ENCODE results near the gene LRP2. TPM values are rescaled to one million over a fixed set of nuclear protein-coding genes. Genes with fewer than 3 reads are reported as not detected.

The LRP2 gene
- total and polyA plus RNA-seq, 2 experiments from 2014 or later, result 8.1 to 38.3 TPM

DNA sequence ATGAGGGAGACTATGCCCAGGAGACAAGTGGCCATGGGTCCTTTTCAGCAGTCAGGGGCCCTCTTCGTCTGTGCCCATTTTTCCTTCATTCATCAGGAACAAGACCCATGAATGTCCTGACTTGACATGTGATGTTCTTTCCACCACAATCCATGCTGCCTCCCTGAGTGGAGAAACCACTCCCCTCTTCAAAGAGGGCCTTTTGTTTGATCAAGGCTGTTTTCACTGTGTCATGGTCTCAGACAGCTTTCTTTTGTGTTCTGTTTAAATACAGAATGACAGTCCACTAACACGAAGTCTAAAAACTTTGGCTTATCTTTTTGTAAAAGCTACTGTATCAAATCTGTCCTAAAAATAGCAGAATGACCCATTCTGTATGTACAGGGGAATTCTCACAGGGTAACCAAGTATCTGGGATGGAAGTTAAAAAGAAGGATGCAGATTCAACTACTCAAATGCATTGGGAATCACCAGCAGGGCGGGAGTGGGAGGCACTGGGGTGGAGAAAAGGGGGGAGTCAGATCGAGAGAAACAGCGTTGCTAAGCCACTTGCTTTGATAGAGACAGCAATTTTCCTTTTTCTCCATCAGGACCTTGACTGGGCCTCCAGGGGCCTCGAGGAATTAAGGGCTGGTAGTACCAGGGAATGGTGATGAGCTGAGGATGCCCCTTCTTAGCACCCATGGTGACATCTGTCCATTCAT, 13.9 kb downstream of the LRP2 start:
- Histone ChIP-seq H3K9me3 (ENCODE audit: low read depth) (no peaks in the 10 kb centered on the region), H3K4me3 (no peak overlapping the region), H3K9me2 (replicated peaks; ENCODE audit: insufficient read depth) (no peaks in the 10 kb centered on the region), H3K79me2 (no peaks in the 10 kb centered on the region), H3K4me2 (no peak overlapping the region), H3K36me3 (replicated peaks; ENCODE audit: insufficient read depth, low read depth) (no peaks in the 10 kb centered on the region), H4K20me1 (ENCODE audit: insufficient read depth, poor library complexity, severe bottlenecking) (no peaks in the 10 kb centered on the region), H3K4me1 (ENCODE audit: insufficient read depth) (peaks cover 4% of the 10 kb centered on the region), H3K27me3 (no peaks in the 10 kb centered on the region), H3K27ac (no peak overlapping the region), H2AFZ (no peak overlapping the region)
- TF ChIP-seq, protein P1, sequence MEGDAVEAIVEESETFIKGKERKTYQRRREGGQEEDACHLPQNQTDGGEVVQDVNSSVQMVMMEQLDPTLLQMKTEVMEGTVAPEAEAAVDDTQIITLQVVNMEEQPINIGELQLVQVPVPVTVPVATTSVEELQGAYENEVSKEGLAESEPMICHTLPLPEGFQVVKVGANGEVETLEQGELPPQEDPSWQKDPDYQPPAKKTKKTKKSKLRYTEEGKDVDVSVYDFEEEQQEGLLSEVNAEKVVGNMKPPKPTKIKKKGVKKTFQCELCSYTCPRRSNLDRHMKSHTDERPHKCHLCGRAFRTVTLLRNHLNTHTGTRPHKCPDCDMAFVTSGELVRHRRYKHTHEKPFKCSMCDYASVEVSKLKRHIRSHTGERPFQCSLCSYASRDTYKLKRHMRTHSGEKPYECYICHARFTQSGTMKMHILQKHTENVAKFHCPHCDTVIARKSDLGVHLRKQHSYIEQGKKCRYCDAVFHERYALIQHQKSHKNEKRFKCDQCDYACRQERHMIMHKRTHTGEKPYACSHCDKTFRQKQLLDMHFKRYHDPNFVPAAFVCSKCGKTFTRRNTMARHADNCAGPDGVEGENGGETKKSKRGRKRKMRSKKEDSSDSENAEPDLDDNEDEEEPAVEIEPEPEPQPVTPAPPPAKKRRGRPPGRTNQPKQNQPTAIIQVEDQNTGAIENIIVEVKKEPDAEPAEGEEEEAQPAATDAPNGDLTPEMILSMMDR (IDR thresholded peaks at IDR 0.05; ENCODE audit: poor library complexity), result no peak
- no peak for TF ChIP-seq EZH2 (IDR thresholded peaks at IDR 0.05; ENCODE audit: borderline replicate concordance)
- no peak for TF ChIP-seq EZH2phosphoT487 (IDR thresholded peaks at IDR 0.05; ENCODE audit: low read depth, severe bottlenecking, unreplicated experiment)
- no peak for DNase-seq (ENCODE audit: low spot score)
- 75% methylated on average over 6 of the region's 6 CpGs for WGBS (ENCODE audit: low lambda C conversion rate, missing lambda C conversion rate)

DNA sequence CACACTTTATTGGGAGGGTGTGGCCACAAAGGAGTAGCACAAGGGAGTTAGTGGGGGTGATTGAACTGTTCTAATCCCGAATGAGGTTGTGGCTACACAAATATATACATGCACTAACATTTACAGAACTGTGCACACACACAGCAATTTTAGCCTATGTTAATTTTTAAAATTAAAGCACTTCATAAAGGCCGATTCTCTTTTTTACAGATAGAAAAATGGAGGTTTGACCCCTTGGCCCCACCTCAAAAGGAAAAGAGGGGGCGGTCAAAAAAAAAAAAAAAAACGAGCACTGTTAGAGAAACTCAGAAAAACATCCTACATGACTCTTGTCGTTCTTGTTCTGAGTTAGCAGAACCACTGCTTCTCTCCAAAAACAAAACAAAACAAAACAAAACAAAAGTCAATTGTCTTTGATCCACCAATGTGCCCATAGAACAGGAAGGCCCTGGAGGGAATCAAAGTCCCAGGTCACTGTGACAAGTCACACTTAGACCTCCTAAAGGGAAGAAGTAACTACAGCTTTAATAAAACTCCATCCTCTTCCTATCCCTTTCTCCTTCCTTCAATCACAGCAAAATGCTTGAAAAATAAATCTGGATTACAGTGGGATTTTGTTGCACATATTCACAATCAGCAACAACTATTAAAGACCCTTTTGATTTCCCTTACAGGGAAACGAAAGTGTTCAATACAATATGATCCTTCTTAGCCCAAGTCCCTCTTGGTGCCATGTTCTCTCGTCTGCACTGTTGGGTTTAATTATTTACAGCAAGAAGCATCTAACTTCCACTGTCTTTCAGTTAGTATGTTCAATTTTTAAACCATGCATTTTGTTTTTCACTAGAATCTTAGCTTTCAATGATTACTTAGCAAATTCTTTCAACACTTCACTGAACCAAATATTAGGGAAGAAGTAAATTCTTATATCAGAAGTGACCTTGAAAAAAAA, 16.6 kb downstream of the LRP2 start:
- H3K4me1 ChIP-seq (ENCODE audit: insufficient read depth), result peaks cover 4% of the 10 kb centered on the region

DNA sequence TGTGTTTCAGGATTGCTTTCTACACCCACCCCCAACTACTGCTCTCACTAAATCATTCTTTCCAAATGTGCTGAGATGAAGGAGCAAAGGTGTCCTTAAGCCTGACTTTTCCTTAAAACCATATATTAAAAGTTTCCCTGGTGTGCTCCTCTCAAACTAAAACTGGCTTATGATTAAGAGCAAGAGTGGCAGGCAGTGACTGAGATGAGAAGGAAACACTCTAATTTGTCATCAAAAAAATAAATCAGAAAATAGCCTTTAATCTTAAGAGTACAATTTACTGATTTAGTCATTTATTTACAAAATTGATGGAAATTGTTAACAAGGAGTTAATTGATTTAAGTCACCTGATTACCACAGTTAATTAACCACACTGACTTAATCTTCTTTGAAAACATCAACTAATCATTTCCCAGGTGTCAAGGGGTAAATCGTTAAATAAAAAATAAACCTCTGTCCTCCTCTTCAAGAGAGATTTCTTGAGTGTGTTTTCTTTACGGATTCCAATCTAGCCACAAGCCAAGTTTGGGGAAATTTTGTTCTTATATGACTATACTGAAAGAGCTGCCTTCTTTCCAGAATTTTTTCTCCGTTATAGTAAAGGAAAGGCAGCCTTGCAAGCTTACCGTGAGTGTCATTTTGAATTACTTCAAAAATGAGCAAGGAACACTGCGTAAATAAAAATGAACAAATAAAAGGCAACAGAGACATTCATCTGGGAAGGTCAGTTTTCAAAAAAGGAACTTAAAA, 17.4 kb downstream of the LRP2 start:
- Histone ChIP-seq H3K36me3 (replicated peaks; ENCODE audit: insufficient read depth, low read depth) (no peaks in the 10 kb centered on the region), H3K9me3 (ENCODE audit: low read depth) (no peaks in the 10 kb centered on the region), H3K27me3 (no peaks in the 10 kb centered on the region), H3K79me2 (no peaks in the 10 kb centered on the region), H3K4me2 (no peak overlapping the region), H3K9me2 (replicated peaks; ENCODE audit: insufficient read depth) (no peaks in the 10 kb centered on the region), H3K4me1 (ENCODE audit: insufficient read depth) (peaks cover 4% of the 10 kb centered on the region), H3K4me3 (no peak overlapping the region), H2AFZ (no peak overlapping the region), H4K20me1 (ENCODE audit: insufficient read depth, poor library complexity, severe bottlenecking) (no peaks in the 10 kb centered on the region), H3K27ac (no peak overlapping the region)
- 56% methylated on average over 5 of the region's 5 CpGs for WGBS (ENCODE audit: low lambda C conversion rate, missing lambda C conversion rate)
- no peak for DNase-seq (ENCODE audit: low spot score)
- TF ChIP-seq EZH2phosphoT487 (IDR thresholded peaks at IDR 0.05; ENCODE audit: low read depth, severe bottlenecking, unreplicated experiment), result no peak
- TF ChIP-seq, protein P1 (IDR thresholded peaks at IDR 0.05; ENCODE audit: poor library complexity), result no peak
- no peak for TF ChIP-seq EZH2 (IDR thresholded peaks at IDR 0.05; ENCODE audit: borderline replicate concordance)

More for the DNA sequence above, 16.6 kb downstream of the LRP2 start:
- Histone ChIP-seq H3K4me3 (no peak overlapping the region), H3K79me2 (no peaks in the 10 kb centered on the region), H3K9me2 (replicated peaks; ENCODE audit: insufficient read depth) (no peaks in the 10 kb centered on the region), H3K9me3 (ENCODE audit: low read depth) (no peaks in the 10 kb centered on the region), H3K4me2 (no peak overlapping the region), H3K27ac (no peak overlapping the region), H4K20me1 (ENCODE audit: insufficient read depth, poor library complexity, severe bottlenecking) (no peaks in the 10 kb centered on the region), H3K27me3 (no peaks in the 10 kb centered on the region), H3K36me3 (replicated peaks; ENCODE audit: insufficient read depth, low read depth) (no peaks in the 10 kb centered on the region), H2AFZ (no peak overlapping the region)
- no peak for DNase-seq (ENCODE audit: low spot score)
- 80% methylated on average over 7 of the region's 7 CpGs for WGBS (ENCODE audit: low lambda C conversion rate, missing lambda C conversion rate)
- no peak for TF ChIP-seq EZH2 (IDR thresholded peaks at IDR 0.05; ENCODE audit: borderline replicate concordance)
- TF ChIP-seq, protein P1 (IDR thresholded peaks at IDR 0.05; ENCODE audit: poor library complexity), result no peak
- no peak for TF ChIP-seq EZH2phosphoT487 (IDR thresholded peaks at IDR 0.05; ENCODE audit: low read depth, severe bottlenecking, unreplicated experiment)

Data from hepatocyte (in vitro differentiated cells).